CD4-positive, alpha-beta T cell treated with Interleukin-21 for 1 hour (primary cell): ENCODE results near the gene PRKCE.
"Not testable (repeated sequence)": the region's sequence is repeated elsewhere in the genome, so short reads cannot be mapped to it uniquely, and the experiment has no call there.

Experiments used
- DNase-seq: peaks from one replicate; pipeline ENCODE4 v3.0.0-alpha.2; 2020

The PRKCE gene

GRCh38 chr2:45897842-45898241 is 246.4 kb downstream of the PRKCE start:
- no peak for DNase-seq

- DNase-seq = no peak
These were observed 247.3 kb downstream of the PRKCE start for GRCh38 chr2:45898819-45899218.

GRCh38 chr2:45899926-45900325 is 248.5 kb downstream of the PRKCE start:
- DNase-seq = no peak

GRCh38 chr2:45901468-45902032 is 250.1 kb downstream of the PRKCE start:
- no peak for DNase-seq

- no peak for DNase-seq
These were observed 250.9 kb downstream of the PRKCE start for GRCh38 chr2:45902380-45902779.

- DNase-seq = no peak
These were observed 251.4 kb downstream of the PRKCE start for GRCh38 chr2:45902781-45903375.

- DNase-seq = no peak
These were observed 252.9 kb downstream of the PRKCE start for GRCh38 chr2:45904267-45904945.

GRCh38 chr2:45904946-45905631 is 253.6 kb downstream of the PRKCE start:
- no peak for DNase-seq

GRCh38 chr2:45905632-45905958 is 254.1 kb downstream of the PRKCE start:
- DNase-seq = no peak

- no peak for DNase-seq
These were observed 256.1 kb downstream of the PRKCE start for GRCh38 chr2:45907592-45907991.

GRCh38 chr2:45908316-45909170 is 257.1 kb downstream of the PRKCE start:
- DNase-seq = no peak

- DNase-seq = no peak
These were observed 257.7 kb downstream of the PRKCE start for GRCh38 chr2:45909171-45909565.

- DNase-seq = peak; percentile 14
These were observed 258.3 kb downstream of the PRKCE start for GRCh38 chr2:45909677-45910191.

- no peak for DNase-seq
These were observed 259.1 kb downstream of the PRKCE start for GRCh38 chr2:45910473-45911060.

- no peak for DNase-seq
These were observed 260.1 kb downstream of the PRKCE start for GRCh38 chr2:45911538-45911937.

GRCh38 chr2:45912109-45912508 is 260.6 kb downstream of the PRKCE start:
- no peak for DNase-seq

GRCh38 chr2:45913539-45913938 is 262.1 kb downstream of the PRKCE start:
- DNase-seq = no peak

GRCh38 chr2:45915523-45915922 is 264.0 kb downstream of the PRKCE start:
- DNase-seq = no peak

- not testable (repeated sequence) for DNase-seq
These were observed 266.2 kb downstream of the PRKCE start for GRCh38 chr2:45917561-45918176.

GRCh38 chr2:45918463-45919159 is 267.1 kb downstream of the PRKCE start:
- DNase-seq = no peak

GRCh38 chr2:45919160-45919650 is 267.7 kb downstream of the PRKCE start:
- DNase-seq = no peak
